ENCODE measurements around the gene JADE2. TPM values are rescaled to one million over a fixed set of nuclear protein-coding genes. Genes with fewer than 3 reads are reported as not detected.

Gene JADE2
- total RNA-seq, 1 experiment from 2014 or later, result 18.4 TPM

GRCh38 chr5:134582941-134583340, 57.5 kb downstream of the JADE2 start:
- intact Hi-C loops (cut with micrococcal nuclease; ENCODE audit: unreplicated experiment), result loop anchor here (5.0 kb wide), 1 partner anchor 401 kb away; no protein-coding TSS in a partner anchor
- H3K27ac ChIP-seq (ENCODE audit: low read depth, low read length, poor library complexity, severe bottlenecking), result no peak overlapping the region
- POLR2A ChIA-PET (ENCODE audit: low non-redundant PET), result no interaction called here
- CTCF ChIA-PET, result no interaction called here
- TF ChIP-seq, protein P1, sequence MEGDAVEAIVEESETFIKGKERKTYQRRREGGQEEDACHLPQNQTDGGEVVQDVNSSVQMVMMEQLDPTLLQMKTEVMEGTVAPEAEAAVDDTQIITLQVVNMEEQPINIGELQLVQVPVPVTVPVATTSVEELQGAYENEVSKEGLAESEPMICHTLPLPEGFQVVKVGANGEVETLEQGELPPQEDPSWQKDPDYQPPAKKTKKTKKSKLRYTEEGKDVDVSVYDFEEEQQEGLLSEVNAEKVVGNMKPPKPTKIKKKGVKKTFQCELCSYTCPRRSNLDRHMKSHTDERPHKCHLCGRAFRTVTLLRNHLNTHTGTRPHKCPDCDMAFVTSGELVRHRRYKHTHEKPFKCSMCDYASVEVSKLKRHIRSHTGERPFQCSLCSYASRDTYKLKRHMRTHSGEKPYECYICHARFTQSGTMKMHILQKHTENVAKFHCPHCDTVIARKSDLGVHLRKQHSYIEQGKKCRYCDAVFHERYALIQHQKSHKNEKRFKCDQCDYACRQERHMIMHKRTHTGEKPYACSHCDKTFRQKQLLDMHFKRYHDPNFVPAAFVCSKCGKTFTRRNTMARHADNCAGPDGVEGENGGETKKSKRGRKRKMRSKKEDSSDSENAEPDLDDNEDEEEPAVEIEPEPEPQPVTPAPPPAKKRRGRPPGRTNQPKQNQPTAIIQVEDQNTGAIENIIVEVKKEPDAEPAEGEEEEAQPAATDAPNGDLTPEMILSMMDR (conservative IDR thresholded peaks at IDR 0.05; ENCODE audit: low read depth, low read length), result no peak
- no peak for TF ChIP-seq EZH2 (IDR thresholded peaks at IDR 0.05; ENCODE audit: borderline replicate concordance, low read depth, low read length, poor library complexity, severe bottlenecking)
- no peaks in the 10 kb centered on the region for H3K27me3 ChIP-seq (replicated peaks; ENCODE audit: insufficient read depth, low read depth, low read length, poor library complexity)
- no peak for DNase-seq (ENCODE audit: low spot score)
- H3K36me3 ChIP-seq (ENCODE audit: insufficient read depth, low read length, poor library complexity, severe bottlenecking), result no peaks in the 10 kb centered on the region
- H3K9me3 ChIP-seq (ENCODE audit: low read depth, low read length, poor library complexity, severe bottlenecking), result no peaks in the 10 kb centered on the region
- no TSS peak for BruUV-seq (replicated peaks)
- no peak overlapping the region for H3K4me3 ChIP-seq (ENCODE audit: low read depth, low read length, poor library complexity, severe bottlenecking)
- H3K4me1 ChIP-seq (ENCODE audit: insufficient read depth, low read length, poor library complexity, severe bottlenecking), result no peaks in the 10 kb centered on the region

DNA sequence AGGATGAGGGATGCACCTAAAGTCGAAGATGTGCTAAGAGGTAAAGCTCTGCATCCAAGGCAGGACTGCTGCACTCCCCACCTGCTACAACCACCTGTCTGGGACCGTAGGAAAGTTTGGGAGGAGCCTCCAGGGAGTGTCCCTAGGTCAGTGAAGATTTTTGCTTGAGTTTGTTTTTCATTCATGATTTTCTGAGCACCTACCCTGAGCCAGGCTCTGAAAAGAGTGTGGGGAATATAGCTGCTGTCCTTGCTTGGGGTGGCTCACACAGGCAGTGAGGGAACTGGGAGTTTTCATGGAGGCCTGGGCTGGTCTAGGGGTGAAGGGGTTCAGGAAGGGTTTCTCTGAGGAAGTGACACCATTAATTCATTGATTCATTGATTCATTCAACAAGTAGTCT, 58.3 kb downstream of the JADE2 start:
- intact Hi-C loops (cut with micrococcal nuclease; ENCODE audit: unreplicated experiment), result loop anchor here (5.0 kb wide), 1 partner anchor 401 kb away; no protein-coding TSS in a partner anchor
- Histone ChIP-seq H3K27ac (ENCODE audit: low read depth, low read length, poor library complexity, severe bottlenecking) (no peak overlapping the region), H3K4me1 (ENCODE audit: insufficient read depth, low read length, poor library complexity, severe bottlenecking) (no peaks in the 10 kb centered on the region), H3K4me3 (ENCODE audit: low read depth, low read length, poor library complexity, severe bottlenecking) (no peak overlapping the region), H3K36me3 (ENCODE audit: insufficient read depth, low read length, poor library complexity, severe bottlenecking) (no peaks in the 10 kb centered on the region), H3K9me3 (ENCODE audit: low read depth, low read length, poor library complexity, severe bottlenecking) (no peaks in the 10 kb centered on the region), H3K27me3 (replicated peaks; ENCODE audit: insufficient read depth, low read depth, low read length, poor library complexity) (no peaks in the 10 kb centered on the region)
- ChIA-PET CTCF (no interaction called here), POLR2A (ENCODE audit: low non-redundant PET) (no interaction called here)
- BruUV-seq (replicated peaks), result no TSS peak
- TF ChIP-seq, protein P1 (conservative IDR thresholded peaks at IDR 0.05; ENCODE audit: low read depth, low read length), result no peak
- TF ChIP-seq EZH2 (IDR thresholded peaks at IDR 0.05; ENCODE audit: borderline replicate concordance, low read depth, low read length, poor library complexity, severe bottlenecking), result no peak
- no peak for DNase-seq (ENCODE audit: low spot score)

DNA sequence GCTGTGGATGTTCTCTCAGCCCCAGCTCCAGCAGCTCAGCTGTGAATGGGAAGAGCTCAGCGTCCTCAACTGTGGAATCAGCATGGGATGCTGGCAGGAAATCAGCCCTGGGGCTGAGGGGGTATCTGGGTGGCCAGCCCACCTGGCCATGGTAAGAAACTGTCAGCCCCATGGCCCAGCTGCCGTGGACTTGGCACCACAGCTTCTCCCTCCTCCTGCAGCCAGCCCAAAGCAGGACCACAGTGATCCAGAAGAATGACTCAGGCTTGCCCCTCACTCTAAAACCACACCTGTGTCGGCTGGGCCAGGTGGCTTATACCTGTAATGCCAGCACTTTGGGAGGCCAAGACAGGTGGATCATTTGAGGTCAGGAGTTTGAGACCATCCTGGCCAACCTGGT, 59.2 kb downstream of the JADE2 start:
- no peaks in the 10 kb centered on the region for H3K27me3 ChIP-seq (replicated peaks; ENCODE audit: insufficient read depth, low read depth, low read length, poor library complexity)
- no peak overlapping the region for H3K27ac ChIP-seq (ENCODE audit: low read depth, low read length, poor library complexity, severe bottlenecking)
- TF ChIP-seq, protein P1 (conservative IDR thresholded peaks at IDR 0.05; ENCODE audit: low read depth, low read length), result no peak
- TF ChIP-seq EZH2 (IDR thresholded peaks at IDR 0.05; ENCODE audit: borderline replicate concordance, low read depth, low read length, poor library complexity, severe bottlenecking), result no peak
- no peaks in the 10 kb centered on the region for H3K4me1 ChIP-seq (ENCODE audit: insufficient read depth, low read length, poor library complexity, severe bottlenecking)
- no peaks in the 10 kb centered on the region for H3K36me3 ChIP-seq (ENCODE audit: insufficient read depth, low read length, poor library complexity, severe bottlenecking)
- intact Hi-C loops (cut with micrococcal nuclease; ENCODE audit: unreplicated experiment), result loop anchor here (5.0 kb wide), 1 partner anchor 402 kb away; no protein-coding TSS in a partner anchor
- BruUV-seq (replicated peaks), result no TSS peak
- ChIA-PET CTCF (no interaction called here), POLR2A (ENCODE audit: low non-redundant PET) (no interaction called here)
- DNase-seq (ENCODE audit: low spot score), result no peak
- H3K4me3 ChIP-seq (ENCODE audit: low read depth, low read length, poor library complexity, severe bottlenecking), result no peak overlapping the region
- no peaks in the 10 kb centered on the region for H3K9me3 ChIP-seq (ENCODE audit: low read depth, low read length, poor library complexity, severe bottlenecking)

All from A673 (cell line).